HG03469 (cell line): ENCODE measurements around the gene NAALAD2.
"Not testable (repeated sequence)": the region's sequence is repeated elsewhere in the genome, so short reads cannot be mapped to it uniquely, and the experiment has no call there.

ENCODE experiments used
- ATAC-seq: cut with Tn5 transposase; IDR thresholded peaks from one replicate; pipeline ENCODE4 v1.9.1; 2021; ENCODE audit warnings: mild to moderate bottlenecking, moderate library complexity, moderate number of reproducible peaks; ENCODE audit not compliant: unreplicated experiment

Gene NAALAD2

DNA sequence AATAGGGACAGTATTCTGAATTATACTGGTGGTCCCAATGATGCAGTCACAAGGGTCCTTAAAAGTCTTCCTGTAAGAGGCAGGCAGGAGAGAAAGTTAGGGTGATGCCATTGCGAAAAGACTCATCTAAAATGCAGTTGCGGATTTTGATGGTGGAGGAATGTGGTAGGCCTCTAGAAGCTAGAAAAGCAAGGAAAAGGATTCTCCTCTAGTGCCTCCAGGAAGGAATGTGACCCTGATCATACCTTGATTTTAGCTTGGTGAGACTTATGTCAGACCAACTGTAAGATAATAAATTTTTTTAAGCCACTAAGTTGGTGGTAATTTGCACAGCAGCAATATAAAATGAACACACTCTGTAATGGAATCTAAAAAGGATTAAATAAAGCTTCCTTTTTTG lies 54.5 kb downstream of the NAALAD2 start:
- ATAC-seq, result no peak

DNA sequence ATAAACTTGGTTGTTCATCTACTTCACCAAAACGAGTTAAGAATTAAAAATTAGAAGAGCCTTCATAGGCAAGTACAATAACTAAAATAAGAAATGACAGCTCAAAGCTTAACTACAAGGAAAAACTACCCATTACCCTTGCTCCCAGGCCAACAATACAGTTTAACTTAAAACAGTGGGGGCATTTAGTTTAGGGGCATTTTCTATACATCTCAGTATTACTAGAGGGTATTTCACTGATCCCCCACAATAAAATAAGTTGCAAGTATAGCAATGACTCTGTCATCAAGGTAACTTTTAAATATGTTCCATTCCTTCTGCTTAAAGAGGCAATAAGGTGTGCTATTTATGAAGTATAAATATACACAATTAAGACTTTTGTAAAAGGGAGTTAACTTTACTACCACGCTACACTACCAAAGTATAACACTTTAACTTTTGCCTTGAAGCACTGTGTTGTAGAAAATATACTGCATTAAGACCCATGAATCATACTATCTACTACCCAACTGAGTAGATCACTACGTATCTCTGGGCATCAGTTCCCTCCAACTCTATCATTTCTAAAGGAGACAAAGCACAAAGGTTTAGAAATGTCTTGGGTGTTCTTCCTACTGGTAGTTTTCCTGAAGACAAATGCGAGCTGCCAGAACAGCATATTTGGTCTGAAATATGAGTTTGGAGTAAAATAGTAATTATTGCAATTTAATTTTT lies 58.6 kb downstream of the NAALAD2 start:
- ATAC-seq, result no peak

DNA sequence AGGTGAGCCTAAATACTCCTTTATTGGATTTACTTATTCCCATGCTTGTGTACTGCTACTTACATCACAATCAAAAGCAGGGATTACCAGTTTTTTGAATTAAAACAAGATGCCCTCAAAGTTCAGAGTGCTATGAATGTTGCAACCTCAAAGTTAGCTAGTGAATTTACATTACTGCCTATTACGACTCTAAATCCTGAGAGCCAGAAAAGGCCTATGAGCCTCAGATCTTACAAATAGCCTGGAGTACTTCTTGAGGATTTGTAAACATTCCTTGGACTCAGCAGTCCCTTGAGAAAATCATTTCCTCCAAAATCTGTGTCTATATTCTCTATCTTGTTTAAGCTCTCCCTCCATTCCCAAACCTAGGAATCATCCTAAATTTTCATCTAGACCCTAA lies 62.9 kb downstream of the NAALAD2 start:
- no peak for ATAC-seq

DNA sequence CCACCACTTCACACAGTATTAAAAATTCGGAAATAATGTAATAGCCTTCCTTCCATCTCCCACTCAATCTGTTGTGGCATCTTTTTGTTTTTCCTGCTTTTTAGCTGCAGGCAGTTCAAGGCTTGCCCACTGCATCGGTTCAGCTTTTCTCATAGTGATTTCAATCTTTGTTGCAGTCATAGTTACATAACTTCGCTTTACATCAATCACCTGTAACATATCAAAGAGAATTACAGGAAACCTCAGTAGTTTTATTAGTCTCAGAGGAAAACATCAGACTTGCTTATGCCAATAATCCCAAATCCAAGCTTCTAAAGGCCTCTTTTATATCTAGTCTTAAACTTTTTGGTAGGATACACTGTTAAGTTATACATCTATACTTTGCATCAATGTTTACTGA lies 67.9 kb downstream of the NAALAD2 start:
- ATAC-seq, result no peak

DNA sequence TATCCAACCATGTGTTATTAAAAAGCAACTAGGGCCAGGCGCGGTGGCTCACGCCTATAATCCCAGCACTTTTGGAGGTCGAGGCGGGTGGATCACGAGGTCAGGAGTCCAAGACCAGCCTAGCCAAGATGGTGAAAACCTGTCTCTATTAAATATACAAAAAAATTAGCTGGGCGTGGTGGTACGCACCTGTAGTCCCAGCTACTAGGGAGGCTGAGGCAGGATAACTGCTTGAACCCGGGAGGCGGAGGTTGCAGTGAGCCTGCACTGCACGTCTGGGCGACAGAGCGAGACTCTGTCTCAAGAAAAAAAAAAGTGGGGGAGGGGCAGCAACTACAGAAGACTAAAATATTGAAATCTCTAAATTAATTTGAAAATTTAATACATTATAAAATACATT lies 69.9 kb downstream of the NAALAD2 start:
- no peak for ATAC-seq

DNA sequence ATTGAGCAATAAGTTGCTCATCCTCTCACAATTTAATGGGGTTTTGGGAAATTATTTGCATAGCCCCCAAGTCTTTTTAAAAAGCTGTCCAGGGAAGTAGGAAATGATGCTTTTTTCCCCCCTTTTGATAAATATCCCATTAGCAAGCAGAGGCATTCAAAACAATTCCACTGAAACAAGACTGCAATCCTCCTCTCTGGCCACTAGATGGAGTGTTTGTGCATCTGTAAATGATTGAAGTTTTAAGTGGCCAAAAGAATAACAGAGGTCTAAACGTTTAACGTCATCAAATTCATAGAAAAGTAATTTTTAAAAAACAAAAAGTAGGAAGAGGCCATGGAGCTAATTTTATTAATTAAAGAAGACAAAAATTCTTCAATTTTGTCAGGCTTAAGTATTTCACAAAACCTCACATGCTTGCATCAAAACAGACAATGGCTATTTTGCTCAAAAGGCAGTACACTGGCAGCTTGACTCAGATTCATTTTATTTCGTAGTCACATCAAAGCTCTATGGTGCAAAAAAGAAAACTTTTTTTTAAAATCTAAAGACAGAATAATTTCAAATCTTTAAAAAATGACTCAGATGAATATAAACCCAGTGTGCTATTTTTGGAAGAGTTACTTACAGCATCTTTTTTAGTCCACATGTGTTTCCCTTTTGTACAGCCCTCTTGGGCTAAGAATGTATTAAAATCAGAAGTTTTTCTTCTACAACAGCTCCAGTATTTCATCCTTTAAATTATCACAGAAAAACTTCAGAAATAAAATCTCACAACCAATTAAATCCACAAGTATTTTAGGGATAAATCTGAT lies 70.6 kb downstream of the NAALAD2 start:
- ATAC-seq, result peak; percentile 71

DNA sequence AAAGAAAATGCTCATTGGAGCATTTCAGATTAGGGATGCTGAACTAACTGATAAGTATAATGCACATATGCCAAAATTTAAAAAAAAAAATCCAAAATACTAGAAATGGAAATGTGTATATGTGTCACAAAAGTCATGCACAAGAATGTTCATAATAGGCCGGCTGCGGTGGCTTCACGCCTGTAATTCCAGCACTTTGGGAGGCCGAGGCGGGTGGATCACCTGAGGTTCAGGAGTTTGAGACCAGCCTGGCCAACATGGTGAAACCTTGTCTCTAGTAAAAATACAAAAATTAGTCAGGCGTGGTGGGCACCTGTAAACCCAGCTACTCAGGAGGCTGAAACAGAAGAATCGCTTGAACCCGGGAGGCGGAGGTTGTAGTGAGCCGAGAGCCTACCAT lies 73.5 kb downstream of the NAALAD2 start:
- not testable (repeated sequence) for ATAC-seq

DNA sequence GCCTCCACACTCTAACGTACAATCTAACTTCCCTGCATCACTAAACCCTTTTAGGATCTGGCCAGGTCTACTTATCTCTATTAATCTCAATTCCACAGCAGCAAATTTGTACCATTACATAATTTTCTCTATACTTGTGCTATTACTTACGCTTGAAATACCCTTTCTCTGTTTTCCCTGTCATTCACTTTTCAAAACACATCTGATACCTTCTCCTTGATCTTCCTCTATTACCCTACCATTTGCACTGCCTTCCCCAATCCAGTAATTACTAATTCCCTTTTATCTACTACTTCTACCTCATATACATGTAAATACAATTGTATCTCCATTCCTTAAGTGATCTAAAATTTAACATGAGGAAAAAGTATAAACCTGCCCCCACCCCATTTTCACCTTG lies 74.4 kb downstream of the NAALAD2 start:
- no peak for ATAC-seq

DNA sequence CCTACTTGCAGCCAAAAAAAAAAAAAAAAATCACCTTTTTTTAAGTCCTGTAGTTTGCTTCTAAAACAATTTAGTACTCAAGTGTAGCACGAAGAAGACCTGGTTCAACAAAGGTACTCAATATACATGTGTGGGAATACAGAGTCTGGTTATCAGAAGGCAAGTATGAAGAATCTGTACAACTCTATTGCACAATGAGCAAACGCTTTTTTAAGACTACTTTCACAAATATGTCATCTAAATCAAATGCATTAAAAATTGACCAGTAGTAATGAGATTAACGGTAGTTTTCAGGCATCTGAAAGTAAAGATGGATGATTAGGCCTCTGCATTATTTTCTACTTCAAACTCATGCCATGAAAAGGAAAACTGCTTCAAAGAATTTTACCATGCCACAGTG lies 78.9 kb downstream of the NAALAD2 start:
- no peak for ATAC-seq

DNA sequence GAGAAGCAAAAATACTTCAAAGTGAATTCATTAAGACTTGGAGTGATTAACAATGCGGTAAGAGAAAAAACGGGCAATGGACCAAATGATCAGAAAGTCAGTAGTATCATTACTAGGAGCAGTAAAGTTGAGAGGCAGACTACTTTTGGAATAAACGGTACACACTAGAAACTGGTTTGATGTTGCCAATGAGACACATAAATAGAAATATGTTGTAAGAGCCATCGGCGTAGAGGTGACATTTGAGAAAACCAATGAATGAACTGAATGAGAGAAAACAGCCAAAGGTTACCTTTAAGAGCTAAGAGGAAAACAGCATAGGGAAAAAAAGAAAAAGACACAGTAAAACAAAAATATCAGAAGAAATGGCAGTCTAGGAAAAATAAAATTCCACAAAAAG lies 82.1 kb downstream of the NAALAD2 start:
- ATAC-seq, result no peak

DNA sequence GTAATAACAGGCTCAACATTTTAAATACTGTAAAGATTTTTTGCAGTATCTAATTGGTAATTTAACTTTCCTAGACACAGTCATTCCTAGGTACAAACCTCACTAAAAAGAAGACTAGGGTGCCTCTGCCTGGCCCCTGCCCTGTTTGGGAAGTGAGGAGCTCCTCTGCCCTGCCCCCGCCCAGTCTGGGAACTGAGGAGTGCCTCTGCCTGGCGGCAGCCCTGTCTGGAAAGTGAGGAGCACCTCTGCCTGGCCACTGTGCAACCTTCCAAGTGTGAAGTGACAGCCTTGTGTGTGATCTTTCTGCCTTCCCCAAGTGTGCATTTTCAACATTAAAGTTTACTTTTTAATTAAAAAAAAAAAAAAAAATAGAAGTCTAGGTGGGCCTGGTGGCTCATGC lies 84.1 kb downstream of the NAALAD2 start:
- no peak for ATAC-seq

DNA sequence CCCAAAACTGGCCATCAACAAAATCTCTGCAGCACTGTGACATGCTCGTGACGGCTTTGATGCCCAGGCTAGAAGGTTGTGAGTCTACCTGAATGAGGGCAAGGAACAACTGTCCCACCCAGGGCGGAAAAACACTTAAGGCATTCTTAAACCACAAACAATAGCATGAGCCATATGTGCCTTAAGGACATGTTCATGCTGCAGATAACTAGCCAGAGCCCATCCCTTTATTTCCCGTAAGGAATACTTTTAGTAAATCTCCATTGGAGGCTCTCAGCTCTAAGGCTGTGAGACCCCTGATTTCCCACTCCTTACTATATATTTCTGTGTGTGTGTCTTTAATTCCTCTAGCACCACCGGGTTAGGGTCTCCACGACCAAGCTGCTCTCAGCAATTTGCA lies 85.0 kb downstream of the NAALAD2 start:
- no peak for ATAC-seq

DNA sequence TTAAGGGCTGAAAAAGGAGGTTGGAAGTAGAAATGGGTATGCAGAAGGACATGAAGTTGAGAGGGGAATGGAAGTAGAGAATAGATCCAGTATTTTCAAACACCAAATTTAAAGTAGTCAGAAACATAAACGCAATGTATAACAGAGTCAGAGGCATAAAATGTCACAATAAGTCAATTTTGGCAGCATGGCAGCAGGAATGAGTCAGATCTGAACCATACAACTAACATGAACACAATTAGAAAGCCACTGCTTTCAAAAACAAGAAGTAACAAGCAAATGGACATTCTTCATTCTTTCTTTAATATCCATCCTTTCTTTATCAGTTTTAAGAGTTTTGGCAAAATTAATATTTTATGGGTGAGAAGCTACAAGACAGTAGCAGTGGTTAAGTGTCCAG lies 85.9 kb downstream of the NAALAD2 start:
- peak; percentile 21 for ATAC-seq

DNA sequence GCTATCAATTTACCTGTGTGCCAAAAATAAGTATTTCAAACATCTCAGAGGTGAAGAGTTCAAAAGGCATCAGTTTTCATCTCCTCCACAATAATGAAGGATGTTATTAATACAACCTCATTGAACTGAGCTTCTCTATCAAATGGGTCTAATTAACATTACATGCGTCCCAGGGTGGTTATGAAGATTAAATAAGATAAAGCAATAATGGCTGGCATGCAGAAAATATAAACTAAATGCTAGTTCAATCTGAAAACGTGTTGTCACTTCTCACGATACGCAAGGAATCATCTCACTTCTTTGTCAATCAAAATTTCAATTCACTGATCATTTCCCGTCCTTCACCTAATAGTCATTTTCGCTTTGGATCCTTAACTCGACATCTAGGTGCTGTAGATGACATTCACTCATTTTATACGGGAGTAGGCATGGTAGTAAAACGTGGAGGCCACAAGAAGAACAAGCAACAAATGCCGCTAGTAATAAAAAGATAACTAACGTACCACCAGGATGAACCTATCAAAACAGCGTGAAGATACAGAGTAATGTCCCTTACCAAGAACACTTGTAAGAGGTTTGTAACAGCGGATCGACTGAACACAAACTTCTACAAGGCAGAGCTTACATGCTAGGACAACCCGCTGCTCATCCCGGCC lies 87.5 kb downstream of the NAALAD2 start:
- peak; percentile 3 for ATAC-seq

DNA sequence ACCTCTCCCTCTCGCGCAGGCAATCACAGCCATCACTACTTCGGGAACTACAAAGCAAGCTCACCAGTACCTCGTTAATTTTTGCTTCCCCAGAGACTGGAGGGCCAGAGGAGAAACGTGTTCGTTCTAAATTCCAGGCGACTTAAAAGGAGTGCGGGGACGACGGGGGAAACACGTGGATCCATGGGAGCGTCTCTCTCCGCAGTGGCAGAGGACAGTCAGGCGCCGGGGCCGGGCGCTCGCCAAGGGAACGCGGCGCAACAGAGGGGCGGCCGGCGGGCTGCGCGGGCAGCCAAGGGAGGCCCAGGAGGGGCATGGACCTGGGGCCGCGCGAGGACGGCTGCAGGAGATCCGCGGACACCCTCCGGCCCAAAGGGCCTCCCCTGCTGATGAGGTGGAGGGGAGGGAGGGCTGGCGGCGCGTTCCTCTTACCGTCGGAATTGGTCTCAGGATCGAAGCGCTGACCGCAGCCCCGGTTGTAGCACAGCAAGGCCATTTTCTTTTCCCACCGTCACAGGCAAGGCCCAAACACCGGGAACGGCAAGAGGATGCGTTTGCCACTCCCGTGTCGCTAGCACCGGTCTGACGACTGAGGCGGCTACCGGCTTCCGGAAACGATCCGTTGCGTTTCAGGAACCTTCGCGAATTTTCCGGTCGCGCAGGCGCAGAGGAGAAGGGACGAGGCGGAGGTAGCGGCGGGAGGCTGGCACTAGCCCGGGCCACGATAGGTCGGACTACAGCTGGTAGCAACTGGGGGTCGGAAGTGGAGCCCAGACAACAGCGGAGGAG lies 88.2 kb downstream of the NAALAD2 start, which contains the start of gene CHORDC1:
Gene CHORDC1, minus strand, starts transcription at position 591 of the 789 bp plus-strand sequence. Its CDS starts 95 bp downstream, at position 496.
- ATAC-seq, result peak; percentile 75

DNA sequence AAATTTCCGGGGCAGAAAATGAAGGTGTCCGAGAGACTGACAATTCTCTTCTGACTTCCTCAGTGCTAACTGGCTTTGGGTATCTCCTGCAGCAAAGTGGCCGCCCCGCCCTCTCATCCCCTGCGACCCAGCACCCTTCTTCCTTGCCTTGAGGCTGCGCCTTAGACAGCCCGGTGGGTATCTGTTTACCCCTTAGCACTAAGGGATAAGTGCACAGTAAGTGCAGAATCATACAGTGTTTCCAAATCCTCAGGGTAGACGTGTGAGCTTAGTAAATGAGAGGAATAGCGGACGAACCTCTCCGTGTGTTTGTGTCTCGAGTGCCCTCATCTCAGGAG lies 88.8 kb downstream of the NAALAD2 start:
- no peak for ATAC-seq

DNA sequence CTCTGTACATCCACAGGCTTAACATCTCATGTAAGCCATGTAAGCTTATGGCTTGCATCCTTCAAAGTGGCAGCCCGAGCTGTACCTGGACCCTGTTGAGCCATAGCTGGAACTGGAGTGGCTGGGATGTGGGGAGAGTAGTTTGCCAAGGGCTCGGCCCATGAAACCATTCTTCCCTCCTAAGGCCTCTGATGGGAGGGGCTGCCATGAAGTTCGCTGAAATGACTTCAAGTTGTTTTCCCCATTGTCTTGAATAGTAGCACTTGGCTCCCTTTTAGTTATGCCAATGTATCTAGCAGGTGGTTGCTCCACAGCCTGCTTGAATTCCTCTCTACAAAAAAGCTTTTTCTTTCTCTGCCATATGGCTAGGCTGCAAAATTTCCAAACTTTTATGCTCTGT lies 93.6 kb downstream of the NAALAD2 start:
- ATAC-seq, result no peak

DNA sequence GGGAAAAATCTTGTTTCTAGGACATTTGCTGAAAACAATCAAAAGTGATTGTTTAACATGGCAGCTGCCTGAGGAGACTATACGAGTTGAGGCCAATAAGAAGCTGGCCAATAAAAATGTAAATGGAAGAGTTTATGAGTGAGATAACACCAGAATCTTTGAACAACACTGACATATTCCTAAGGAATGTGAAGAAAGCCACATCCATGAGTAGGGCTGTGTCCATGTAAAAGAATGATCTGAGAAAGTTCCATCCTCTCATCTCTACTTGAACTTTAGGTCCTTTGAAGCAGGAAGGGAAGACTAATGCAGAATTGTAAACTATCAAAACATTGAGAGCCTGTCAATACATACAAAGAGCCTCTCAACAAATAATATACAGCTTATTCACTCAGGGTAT lies 95.3 kb downstream of the NAALAD2 start:
- no peak for ATAC-seq

DNA sequence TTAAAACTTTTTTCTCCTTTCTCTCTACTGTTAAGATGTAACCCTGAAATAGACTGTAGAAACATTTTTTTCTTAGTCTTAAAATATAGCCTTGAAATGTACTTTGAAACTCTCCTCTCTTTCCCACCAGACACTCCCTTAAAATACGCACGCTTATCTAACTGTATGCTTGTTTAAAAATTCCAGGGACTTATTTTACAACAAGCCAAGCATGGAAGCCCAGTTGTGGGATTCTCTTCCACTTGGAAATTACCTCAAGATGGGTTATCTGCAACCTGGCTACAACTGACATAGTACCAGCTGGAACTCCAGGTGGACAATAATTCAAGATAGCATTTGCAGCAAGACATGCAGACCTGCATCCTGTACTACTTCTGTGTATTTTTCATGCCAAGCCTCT lies 100.5 kb downstream of the NAALAD2 start:
- no peak for ATAC-seq

DNA sequence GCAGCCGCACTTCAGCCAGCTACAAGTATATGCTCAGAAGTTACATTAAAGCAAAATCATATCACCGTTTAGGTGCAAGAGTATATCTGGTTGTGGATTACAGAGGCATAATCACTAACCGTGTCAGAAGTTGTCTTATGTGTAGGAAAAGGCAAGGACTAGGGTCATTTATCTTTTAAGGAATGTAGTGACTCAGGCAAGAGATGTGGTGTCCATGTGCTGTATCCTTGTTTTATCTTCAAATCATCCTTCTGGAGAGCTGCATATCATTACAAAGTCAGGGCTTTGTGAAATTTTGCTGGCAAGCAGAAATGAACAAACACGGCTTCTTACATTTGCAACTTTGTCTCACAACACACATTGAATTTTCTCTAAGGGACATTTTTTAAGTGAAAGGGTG lies 101.1 kb downstream of the NAALAD2 start:
- ATAC-seq, result no peak

DNA sequence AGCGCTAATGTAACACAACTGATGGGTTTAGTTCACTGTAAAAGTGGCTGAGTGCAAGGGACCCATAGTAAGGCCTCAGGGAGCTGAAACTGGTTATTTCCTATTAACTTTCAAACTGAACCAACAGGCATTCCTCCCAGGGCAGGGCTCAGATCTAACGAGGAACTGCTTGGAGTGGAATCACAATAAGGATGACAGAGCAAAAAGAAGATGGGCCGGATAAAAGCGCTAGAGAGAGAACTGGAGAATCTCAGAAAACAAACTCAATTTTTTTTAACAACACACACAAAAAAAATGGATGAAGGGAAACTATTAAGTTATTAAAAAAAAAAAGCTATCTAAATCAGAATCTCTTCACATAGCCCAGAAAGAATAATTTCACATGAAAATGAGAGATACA lies 102.5 kb downstream of the NAALAD2 start:
- ATAC-seq, result no peak
